Transverse colon (tissue), 4 donors: ENCODE results near the gene TBL3.

Experiments used
- CTCF ChIP-seq, 5 experiments: fragments of 200-600 bp in 3 of 5; fragments of 450-650 bp in 2 of 5; sonication (generic) in 3 of 5; IDR thresholded peaks; 1 replicate in 2 of 5; 2 replicates in 3 of 5; pipeline ENCODE4 v1.5.1; 2016 to 2017; ENCODE audit warnings: antibody characterized with exemption in 5 of 5, inconsistent platforms in 3 of 5, mild to moderate bottlenecking in 2 of 5, moderate library complexity in 1 of 5
- POLR2A ChIP-seq: fragments of 450-650 bp; IDR thresholded peaks from one replicate; pipeline ENCODE4 v1.6.1; 2016; ENCODE audit warnings: antibody characterized with exemption, mild to moderate bottlenecking, moderate library complexity
- POLR2AphosphoS5 ChIP-seq, 3 donors: sonication (generic); formaldehyde crosslinking; IDR thresholded peaks; one replicate each; pipeline ENCODE4 v1.6.1; 2016; ENCODE audit warnings: antibody characterized with exemption in 3 of 3

GRCh38 chr16:1947369-1947670, 24.5 kb upstream of the TBL3 start:
- TF ChIP-seq CTCF (IDR thresholded peaks at IDR 0.05) (no peak), POLR2AphosphoS5 (IDR thresholded peaks at IDR 0.05) (no peak), POLR2A (no peak)
